Neural progenitor cell (in vitro differentiated cells): ENCODE data around the gene INPP5E. TPM values are rescaled to one million over a fixed set of nuclear protein-coding genes. Genes with fewer than 3 reads are reported as not detected.
"Not testable (repeated sequence)": the region's sequence is repeated elsewhere in the genome, so short reads cannot be mapped to it uniquely, and the experiment has no call there.

Source experiments
- DNase-seq: peaks from one replicate; pipeline ENCODE4 v3.0.0-alpha.2; 2016; ENCODE audit warnings: low spot score
- H2AFZ ChIP-seq: fragments of 200-600 bp; sonication (generic); replicated peaks from 2 replicates; pipeline ENCODE4 v1.6.1; 2016; ENCODE audit warnings: antibody characterized with exemption
- H3F3A ChIP-seq: fragments of 200-600 bp; sonication (generic); 2 replicates; pipeline ENCODE4 v1.6.1; 2016; ENCODE audit warnings: antibody characterized with exemption, low read depth
- H3K27ac ChIP-seq: fragments of 200-600 bp; sonication (generic); 2 replicates; pipeline ENCODE4 v1.5.1; 2016; ENCODE audit warnings: mild to moderate bottlenecking
- H3K27me3 ChIP-seq: fragments of 200-600 bp; sonication (generic); 2 replicates; pipeline ENCODE4 v1.6.1; 2016; ENCODE audit warnings: mild to moderate bottlenecking, moderate library complexity
- H3K36me3 ChIP-seq: fragments of 200-600 bp; sonication (generic); 2 replicates; pipeline ENCODE4 v1.5.1; 2016
- H3K4me1 ChIP-seq: fragments of 200-600 bp; sonication (generic); 2 replicates; pipeline ENCODE4 v1.6.1; 2016; ENCODE audit warnings: mixed run types
- H3K4me2 ChIP-seq: fragments of 200-600 bp; sonication (generic); 2 replicates; pipeline ENCODE4 v1.6.1; 2016
- H3K4me3 ChIP-seq: fragments of 200-600 bp; sonication (generic); 2 replicates; pipeline ENCODE4 v1.5.1; 2016
- H3K79me2 ChIP-seq: fragments of 200-600 bp; sonication (generic); 2 replicates; pipeline ENCODE4 v1.6.1; 2016; ENCODE audit warnings: low read depth
- H3K9ac ChIP-seq: fragments of 200-600 bp; sonication (generic); 2 replicates; pipeline ENCODE4 v1.6.1; 2016
- H3K9me3 ChIP-seq: fragments of 200-600 bp; sonication (generic); 2 replicates; pipeline ENCODE4 v1.5.1; 2016; ENCODE audit warnings: low read depth
- H4K20me1 ChIP-seq: fragments of 200-600 bp; sonication (generic); 2 replicates; pipeline ENCODE4 v1.6.1; 2016; ENCODE audit warnings: low read depth
- H3K27ac Mint-ChIP-seq: 3 replicates; pipeline ENCODE4 v1.8.0; 2021; ENCODE audit warnings: mixed read lengths
- H3K27me3 Mint-ChIP-seq: 2 replicates; pipeline ENCODE4 v1.8.0; 2022; ENCODE audit warnings: low read depth, mild to moderate bottlenecking, inconsistent platforms, moderate library complexity, mixed read lengths; ENCODE audit not compliant: insufficient read depth
- H3K36me3 Mint-ChIP-seq: 3 replicates; pipeline ENCODE4 v1.8.0; 2021; ENCODE audit warnings: mixed read lengths
- H3K4me1 Mint-ChIP-seq: 3 replicates; pipeline ENCODE4 v1.8.0; 2021; ENCODE audit warnings: mixed read lengths
- H3K4me3 Mint-ChIP-seq: 3 replicates; pipeline ENCODE4 v1.8.0; 2021; ENCODE audit warnings: mild to moderate bottlenecking, moderate library complexity, mixed read lengths
- H3K9me3 Mint-ChIP-seq: 3 replicates; pipeline ENCODE4 v1.8.0; 2020; ENCODE audit warnings: mixed read lengths
- EZH2 ChIP-seq: fragments of 200-600 bp; sonication (generic); IDR thresholded peaks from 2 replicates; pipeline ENCODE4 v1.6.1; 2017; ENCODE audit warnings: antibody characterized with exemption, mild to moderate bottlenecking, moderate library complexity
- EZH2phosphoT487 ChIP-seq: fragments of 200-600 bp; sonication (generic); IDR thresholded peaks from 2 replicates; pipeline ENCODE4 v1.6.1; 2017; ENCODE audit warnings: antibody characterized with exemption
- total RNA-seq: library from RNA; depleted of rRNA; stranded (reverse); fragments of >200 nt; gene quantifications from 2 replicates; pipeline ENCODE4 v1.2.3, GENCODE V29; 2015; ENCODE audit warnings: low replicate concordance
- TF ChIP-seq, protein P1 (sequence below): fragments of 200-600 bp; sonication (generic); IDR thresholded peaks from 2 replicates; pipeline ENCODE4 v1.5.1; 2017; ENCODE audit warnings: antibody characterized with exemption, mild to moderate bottlenecking

INPP5E gene
- total RNA-seq, 1 donor from 2014 or later: 8.8 TPM

DNA sequence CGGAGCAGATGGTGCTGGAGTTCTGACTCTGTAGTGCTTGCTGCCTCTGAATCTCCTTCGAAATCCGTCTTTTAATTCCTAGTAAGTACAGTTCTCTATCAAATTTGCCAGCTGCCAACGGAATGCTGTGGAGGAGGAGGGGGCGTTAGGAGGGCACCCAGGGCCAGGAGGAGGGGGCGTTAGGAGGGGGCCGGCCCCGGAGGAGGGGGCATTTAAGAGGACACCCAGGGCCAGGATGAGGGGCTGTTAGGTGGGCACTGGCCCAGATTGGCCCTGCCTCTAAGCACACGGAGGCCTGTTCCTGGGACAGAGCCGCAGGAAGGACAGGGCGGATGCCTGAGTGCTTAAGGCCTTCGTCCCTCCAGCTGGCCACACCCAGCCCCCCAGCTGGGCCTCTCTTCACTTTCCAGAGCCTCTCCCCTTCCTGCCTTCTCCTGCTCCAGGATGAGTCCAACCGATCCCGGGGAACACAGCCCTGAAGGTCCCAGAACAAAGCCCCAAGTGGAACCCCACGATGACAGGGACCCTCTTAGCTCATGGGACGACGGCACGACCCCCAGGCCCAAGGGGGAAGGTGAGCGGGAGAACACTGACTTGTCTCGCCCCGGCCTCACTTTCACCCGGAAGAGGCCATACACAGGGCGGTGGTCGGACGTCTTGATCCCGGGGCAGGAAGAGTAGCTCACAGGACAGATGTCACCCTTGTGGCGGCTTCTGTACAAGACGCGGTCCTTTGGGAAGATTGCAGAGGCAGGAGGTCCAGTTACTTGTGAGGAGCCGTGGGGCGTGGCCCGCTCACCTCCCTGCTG, 9.8 kb downstream of the INPP5E start:
- no peaks in the 10 kb centered on the region for H3K36me3 ChIP-seq
- no peak for TF ChIP-seq EZH2phosphoT487
- TF ChIP-seq, protein P1, sequence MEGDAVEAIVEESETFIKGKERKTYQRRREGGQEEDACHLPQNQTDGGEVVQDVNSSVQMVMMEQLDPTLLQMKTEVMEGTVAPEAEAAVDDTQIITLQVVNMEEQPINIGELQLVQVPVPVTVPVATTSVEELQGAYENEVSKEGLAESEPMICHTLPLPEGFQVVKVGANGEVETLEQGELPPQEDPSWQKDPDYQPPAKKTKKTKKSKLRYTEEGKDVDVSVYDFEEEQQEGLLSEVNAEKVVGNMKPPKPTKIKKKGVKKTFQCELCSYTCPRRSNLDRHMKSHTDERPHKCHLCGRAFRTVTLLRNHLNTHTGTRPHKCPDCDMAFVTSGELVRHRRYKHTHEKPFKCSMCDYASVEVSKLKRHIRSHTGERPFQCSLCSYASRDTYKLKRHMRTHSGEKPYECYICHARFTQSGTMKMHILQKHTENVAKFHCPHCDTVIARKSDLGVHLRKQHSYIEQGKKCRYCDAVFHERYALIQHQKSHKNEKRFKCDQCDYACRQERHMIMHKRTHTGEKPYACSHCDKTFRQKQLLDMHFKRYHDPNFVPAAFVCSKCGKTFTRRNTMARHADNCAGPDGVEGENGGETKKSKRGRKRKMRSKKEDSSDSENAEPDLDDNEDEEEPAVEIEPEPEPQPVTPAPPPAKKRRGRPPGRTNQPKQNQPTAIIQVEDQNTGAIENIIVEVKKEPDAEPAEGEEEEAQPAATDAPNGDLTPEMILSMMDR: no peak
- no peak for TF ChIP-seq EZH2
- Mint-ChIP-seq H3K36me3 (peaks cover 3% of the 10 kb centered on the region), H3K9me3 (no peaks in the 10 kb centered on the region), H3K4me3 (no peak overlapping the region), H3K4me1 (no peaks in the 10 kb centered on the region), H3K27me3 (peaks cover 4% of the 10 kb centered on the region), H3K27ac (no peak overlapping the region)
- peaks cover 4% of the 10 kb centered on the region for H3K79me2 ChIP-seq
- no peak for DNase-seq
- H3K4me2 ChIP-seq: no peak overlapping the region
- H3K9ac ChIP-seq: no peak overlapping the region
- no peaks in the 10 kb centered on the region for H3K4me1 ChIP-seq
- no peaks in the 10 kb centered on the region for H3K9me3 ChIP-seq
- no peak overlapping the region for H2AFZ ChIP-seq
- peaks cover 3% of the 10 kb centered on the region for H4K20me1 ChIP-seq
- no peaks in the 10 kb centered on the region for H3F3A ChIP-seq
- no peak overlapping the region for H3K4me3 ChIP-seq
- H3K27me3 ChIP-seq: no peaks in the 10 kb centered on the region
- H3K27ac ChIP-seq: no peak overlapping the region

GRCh38 chr9:136429075-136429628, 10.5 kb downstream of the INPP5E start:
- Histone ChIP-seq H4K20me1 (no peaks in the 10 kb centered on the region), H3K9me3 (no peaks in the 10 kb centered on the region), H3F3A (no peaks in the 10 kb centered on the region), H3K36me3 (no peaks in the 10 kb centered on the region), H2AFZ (no peak overlapping the region), H3K4me3 (no peak overlapping the region), H3K4me1 (no peaks in the 10 kb centered on the region), H3K27ac (peak overlapping the region; percentile 29), H3K4me2 (no peak overlapping the region), H3K9ac (no peak overlapping the region), H3K79me2 (no peaks in the 10 kb centered on the region), H3K27me3 (no peaks in the 10 kb centered on the region)
- DNase-seq: no peak
- Mint-ChIP-seq H3K36me3 (peaks cover 3% of the 10 kb centered on the region), H3K4me3 (no peak overlapping the region), H3K4me1 (no peaks in the 10 kb centered on the region), H3K27ac (no peak overlapping the region), H3K27me3 (peaks cover 4% of the 10 kb centered on the region), H3K9me3 (no peaks in the 10 kb centered on the region)
- no peak for TF ChIP-seq EZH2
- TF ChIP-seq EZH2phosphoT487: no peak
- TF ChIP-seq, protein P1: no peak

DNA sequence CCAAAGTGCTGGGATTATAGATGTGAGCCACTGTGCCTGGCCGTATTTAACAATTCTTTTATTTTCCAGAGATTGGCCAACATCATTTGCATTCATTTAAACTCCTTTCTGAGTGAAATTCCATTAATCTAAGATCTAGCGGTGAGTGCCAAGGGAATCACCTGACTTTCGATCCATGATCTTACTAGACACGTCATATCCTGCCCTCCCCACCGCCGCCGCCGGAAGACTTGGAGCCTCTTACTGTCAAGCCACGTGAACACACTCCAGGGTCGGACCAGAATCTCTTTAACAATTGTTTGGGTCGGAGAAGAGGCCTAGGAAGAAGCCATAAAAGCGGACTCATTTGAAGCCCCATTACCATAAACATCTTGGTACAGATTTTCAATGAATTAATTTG, 12.9 kb downstream of the INPP5E start:
- Histone ChIP-seq H3K4me1 (no peaks in the 10 kb centered on the region), H3K9me3 (no peaks in the 10 kb centered on the region), H3K36me3 (no peaks in the 10 kb centered on the region), H3K4me3 (no peak overlapping the region), H3K9ac (no peak overlapping the region), H2AFZ (no peak overlapping the region), H4K20me1 (no peaks in the 10 kb centered on the region), H3K27me3 (no peaks in the 10 kb centered on the region), H3K79me2 (no peaks in the 10 kb centered on the region), H3K4me2 (no peak overlapping the region), H3F3A (no peaks in the 10 kb centered on the region), H3K27ac (no peak overlapping the region)
- no peak for DNase-seq
- H3K4me1 Mint-ChIP-seq: no peaks in the 10 kb centered on the region
- no peaks in the 10 kb centered on the region for H3K9me3 Mint-ChIP-seq
- peaks cover 4% of the 10 kb centered on the region for H3K27me3 Mint-ChIP-seq
- TF ChIP-seq EZH2phosphoT487: no peak
- TF ChIP-seq, protein P1: no peak
- TF ChIP-seq EZH2: no peak
- peaks cover 5% of the 10 kb centered on the region for H3K36me3 Mint-ChIP-seq
- no peak overlapping the region for H3K27ac Mint-ChIP-seq
- no peak overlapping the region for H3K4me3 Mint-ChIP-seq

- not testable (repeated sequence) for H3K9ac ChIP-seq, H3K4me2 ChIP-seq, H3K27ac Mint-ChIP-seq, H3F3A ChIP-seq, H3K79me2 ChIP-seq, H3K4me1 Mint-ChIP-seq, H3K36me3 Mint-ChIP-seq, H3K9me3 ChIP-seq, H3K36me3 ChIP-seq, DNase-seq, H3K27ac ChIP-seq, H3K27me3 Mint-ChIP-seq, H3K9me3 Mint-ChIP-seq, H3K27me3 ChIP-seq, H3K4me3 ChIP-seq, H4K20me1 ChIP-seq, H3K4me1 ChIP-seq, H3K4me3 Mint-ChIP-seq, H2AFZ ChIP-seq
Measured at GRCh38 chr9:136425367-136425766, 14.3 kb downstream of the INPP5E start.
